GM21723 (cell line): Measurements from ENCODE around the gene SH3D19.
"Not testable (repeated sequence)": the region's sequence is repeated elsewhere in the genome, so short reads cannot be mapped to it uniquely, and the experiment has no call there.

ENCODE experiments used
- ATAC-seq: cut with Tn5 transposase; IDR thresholded peaks from one replicate; pipeline ENCODE4 v1.9.1; 2021; ENCODE audit warnings: mild to moderate bottlenecking, moderate library complexity; ENCODE audit not compliant: unreplicated experiment

The SH3D19 gene

DNA sequence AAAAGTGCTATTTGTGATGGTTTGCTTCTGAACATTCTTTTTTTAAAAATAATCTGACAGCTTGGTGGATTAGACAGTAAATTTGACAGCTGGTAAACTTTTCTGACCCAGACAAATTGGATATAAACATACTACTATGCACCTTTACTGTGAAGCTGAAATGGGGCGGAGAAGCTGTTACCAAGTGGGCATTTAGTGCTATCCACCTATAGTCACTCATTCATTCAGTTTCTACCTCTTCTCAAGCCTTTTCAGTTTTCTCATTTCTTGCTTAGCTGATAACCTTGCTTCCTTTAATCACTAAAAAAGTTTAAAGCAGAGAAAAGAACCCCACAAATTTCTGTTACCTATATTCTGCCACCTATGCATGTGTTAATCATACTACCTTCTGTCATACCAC lies 220.8 kb downstream of the SH3D19 start:
- ATAC-seq, result no peak

DNA sequence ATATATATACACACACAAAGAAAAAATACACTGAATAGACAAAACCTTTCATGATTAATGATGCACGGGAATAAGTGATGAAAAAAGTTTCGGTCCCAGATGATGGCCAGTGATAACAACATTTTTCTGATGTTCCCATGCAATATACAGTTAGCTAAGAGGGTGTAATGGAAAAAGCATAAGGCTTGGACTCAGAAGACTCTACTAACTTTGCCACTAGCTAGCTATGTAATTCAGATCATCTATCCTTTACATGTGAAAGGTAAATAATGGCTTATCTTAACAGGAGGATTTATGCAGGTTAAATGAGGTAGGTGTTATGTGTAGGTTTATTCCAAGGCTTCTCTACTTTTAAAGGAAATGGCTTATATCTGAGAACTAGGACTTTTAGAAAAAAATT lies 221.6 kb downstream of the SH3D19 start:
- no peak for ATAC-seq

DNA sequence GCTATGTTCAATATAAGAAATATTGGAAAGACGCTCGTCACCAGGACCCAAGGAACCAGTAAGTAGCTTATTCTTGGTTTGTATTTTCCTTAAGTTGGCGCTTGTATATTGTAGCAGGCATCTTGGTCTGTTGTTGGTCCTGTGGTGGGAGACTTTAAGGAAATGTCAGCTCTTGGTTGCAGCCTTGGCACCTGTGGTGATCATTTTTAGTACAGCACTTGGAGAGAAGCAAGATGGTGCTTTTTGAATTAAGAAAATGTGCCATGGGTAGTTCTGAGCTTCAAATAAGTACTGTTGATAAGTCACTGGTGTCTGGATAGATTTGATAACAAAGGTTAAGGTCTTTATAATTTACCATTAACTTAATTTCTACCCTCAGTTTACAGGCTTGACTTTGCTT lies 224.9 kb downstream of the SH3D19 start:
- no peak for ATAC-seq

DNA sequence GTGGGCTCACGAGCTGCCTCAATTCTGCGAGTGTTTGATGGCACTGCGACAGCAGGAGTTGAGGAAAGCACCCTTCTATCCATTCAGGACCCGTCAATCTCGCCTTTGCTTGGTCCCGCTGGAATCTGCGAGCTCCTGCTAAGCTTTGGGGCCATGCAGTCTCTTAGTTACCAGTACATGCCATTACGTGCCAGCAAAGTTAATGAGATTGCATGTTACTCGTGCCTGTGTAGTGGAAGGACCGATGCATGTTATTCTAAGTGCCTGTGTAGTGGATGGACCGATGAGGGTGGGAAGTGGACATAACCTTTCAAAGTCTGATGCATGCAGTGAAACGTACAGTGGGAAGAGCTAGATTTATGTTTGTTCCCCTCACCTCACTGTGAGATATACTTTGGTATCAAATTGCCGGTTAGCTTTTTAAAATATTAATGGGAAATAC lies 225.4 kb downstream of the SH3D19 start:
- ATAC-seq, result no peak

DNA sequence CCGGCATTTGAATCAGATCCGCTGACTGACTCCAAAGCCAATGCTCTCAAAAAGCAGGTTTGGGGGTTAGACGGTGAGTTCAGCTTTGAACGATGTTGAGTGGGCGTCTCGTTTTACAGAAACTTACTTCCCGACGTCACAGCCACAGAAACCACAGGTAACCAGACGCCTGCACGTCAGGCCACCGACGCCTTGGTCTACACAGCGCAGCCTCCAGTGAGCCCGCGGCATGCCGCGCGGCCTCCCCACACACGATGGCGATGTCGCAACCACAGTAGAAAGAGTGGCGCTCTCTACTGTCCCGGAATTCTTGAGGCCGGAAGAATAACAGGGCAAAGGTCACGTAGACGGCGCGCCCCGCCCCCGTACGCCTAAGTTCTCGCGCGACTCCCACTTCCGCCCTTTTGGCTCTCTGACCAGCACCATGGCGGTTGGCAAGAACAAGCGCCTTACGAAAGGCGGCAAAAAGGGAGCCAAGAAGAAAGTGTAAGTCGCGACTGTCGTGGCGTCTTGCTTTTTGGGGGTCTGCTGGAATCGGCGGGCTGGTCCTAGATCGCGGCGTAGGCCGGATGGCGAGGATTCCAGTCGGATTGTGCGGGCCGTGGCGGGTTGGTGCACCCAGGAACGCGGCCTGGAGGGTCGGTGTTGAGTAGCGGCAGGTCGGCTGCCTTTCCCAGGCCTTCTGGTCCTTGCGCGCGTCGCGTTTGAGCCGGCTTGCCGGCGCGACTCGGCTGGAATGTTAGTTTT lies 226.0 kb downstream of the SH3D19 start, which contains the start of gene RPS3A:
RPS3A (plus strand) TSS at position 400 of the 747 bp plus-strand sequence; CDS start at position 425, 25 bp downstream.
- peak; percentile 95 for ATAC-seq

DNA sequence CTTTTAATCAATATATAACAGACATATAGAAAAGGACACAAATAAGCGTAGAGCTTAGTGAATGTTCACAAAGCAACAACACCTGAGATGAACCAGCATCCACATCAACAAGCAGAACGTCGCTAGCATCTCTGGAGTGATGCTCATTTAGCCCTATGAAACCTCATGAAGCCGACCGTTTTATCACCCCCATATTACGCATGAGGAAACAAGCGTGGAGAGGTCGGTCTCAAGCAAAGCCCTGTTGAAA lies 226.5 kb downstream of the SH3D19 start:
- ATAC-seq, result no peak

DNA sequence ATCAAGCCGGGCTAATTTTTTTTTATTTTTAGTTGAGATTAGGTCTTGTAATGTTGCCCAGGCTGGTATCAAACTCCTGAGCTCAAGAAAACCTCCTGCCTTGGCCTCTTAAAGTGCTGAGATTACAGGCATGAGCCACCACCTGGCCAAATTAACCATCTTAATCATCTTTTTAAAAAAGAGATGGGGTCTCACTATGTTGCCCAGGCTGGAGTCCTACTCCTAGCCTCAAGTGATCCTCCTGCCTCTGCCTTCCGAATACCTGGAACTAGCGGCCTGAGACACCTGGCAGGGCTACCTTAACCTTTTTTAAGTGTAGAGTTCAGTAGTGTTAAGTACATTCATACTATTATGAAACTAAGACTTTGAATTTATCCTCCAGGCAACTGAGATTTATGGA lies 227.6 kb downstream of the SH3D19 start:
- ATAC-seq, result no peak

DNA sequence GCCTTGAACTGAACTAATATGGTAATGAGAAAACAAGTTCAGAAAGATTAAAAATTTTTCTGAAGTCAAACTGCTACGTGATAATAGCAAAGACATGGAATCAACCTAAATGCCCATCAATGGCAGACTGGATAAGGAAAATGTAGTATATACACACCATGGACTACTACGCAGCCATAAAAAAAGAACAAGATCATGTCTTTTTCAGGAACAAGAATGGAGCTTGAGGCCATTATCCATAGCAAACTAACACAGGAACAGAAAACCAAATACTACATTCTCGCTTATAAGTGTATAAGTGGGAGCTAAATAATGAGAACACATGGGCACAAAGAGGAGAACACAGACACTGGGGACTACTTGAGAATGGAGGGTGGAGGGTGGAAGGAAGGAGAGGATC lies 230.3 kb downstream of the SH3D19 start:
- no peak for ATAC-seq

DNA sequence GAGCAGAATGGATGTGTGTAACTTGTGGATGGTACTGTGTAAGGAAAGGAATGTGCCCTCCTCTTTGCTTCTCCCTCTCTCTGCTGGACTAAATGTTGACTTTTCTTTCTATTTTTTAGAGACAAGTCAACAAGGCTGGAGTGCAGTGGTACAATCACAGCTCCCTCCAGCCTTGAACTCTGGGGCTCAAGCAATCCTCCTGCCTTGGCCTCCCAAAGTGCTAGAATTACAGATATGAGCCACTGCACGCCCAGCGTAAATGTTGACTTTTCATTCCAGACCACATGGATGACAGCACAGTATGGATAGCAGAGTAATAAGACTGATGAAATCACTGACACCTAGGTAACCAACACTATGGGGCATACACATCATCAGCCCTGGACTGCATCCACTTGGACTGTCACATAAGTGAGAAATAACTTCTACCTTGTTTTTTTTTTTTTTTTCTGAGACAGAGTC lies 231.1 kb downstream of the SH3D19 start:
- ATAC-seq, result no peak

DNA sequence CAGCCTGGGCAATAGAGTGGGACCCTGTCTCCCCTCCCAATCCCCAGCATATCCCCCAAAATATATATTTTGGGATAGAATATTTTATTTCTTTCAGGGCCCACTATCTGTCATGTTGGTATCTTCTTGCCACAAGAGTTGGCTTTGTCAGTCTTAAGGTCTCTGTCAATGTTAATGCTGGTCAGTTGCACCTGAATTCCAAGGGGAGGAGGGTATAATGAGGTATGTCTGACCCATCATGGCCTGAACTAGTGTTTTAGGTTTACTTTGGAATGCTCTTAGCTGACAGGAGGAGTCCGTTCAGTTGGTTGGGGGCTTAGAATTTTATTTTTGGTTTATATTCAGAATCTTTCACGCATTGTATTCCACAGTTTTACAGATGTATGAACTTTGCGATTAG lies 232.2 kb downstream of the SH3D19 start:
- ATAC-seq, result no peak

DNA sequence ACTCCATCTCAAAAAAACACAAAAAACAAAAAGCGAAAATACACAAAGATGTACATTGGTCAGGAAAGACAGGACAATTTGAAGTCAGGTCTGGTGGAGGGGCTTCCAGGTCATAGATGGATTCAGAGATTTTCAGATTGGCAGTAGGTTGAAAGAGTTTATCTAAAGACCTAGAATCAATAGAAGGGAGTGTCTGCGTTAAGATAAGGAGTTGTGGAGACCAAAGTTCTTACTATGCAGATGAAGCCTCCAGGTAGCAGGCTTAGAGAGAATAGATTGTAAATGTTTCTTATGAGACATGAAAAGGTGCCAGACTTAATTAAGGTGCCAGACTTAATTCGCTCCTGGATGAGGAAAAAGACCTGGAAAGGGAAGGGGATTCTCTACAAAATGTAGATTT lies 232.9 kb downstream of the SH3D19 start:
- ATAC-seq, result no peak

DNA sequence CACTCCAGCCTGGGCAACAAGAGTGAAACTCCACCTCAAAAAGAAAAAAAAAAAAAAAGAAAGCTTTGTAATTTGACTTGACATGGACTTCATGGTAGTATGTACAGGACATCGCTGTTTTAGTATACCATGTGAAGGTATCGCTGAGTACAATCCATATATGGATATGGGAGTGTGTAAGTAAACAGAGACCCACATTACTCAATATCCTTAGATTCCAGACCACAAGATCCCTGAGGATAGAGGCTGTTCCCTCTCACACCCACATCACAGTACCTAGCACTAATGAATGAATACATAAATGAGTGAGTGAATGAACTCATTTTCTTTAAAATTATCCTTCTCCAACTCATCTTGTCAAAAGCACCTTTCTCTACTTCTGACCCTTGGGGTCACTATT lies 234.4 kb downstream of the SH3D19 start:
- ATAC-seq, result no peak

DNA sequence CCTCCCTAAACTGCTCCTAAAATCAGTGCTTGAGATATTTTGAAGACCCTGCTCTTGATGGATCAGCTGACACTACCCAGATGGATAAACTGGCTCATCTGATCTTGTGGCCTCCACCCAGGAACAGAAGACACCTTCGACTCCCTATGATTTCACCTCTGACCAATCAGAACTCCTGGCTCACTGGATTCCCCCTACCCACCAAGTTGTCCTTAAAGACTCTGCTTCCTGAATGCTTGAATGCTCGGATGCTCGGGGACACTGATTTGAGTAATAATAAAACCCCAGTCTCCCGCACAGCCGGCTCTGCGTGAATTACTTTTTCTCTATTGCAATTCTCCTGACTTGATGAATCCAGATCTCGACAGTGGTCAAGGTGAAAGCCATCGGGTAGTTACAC lies 237.9 kb downstream of the SH3D19 start:
- ATAC-seq, result no peak

DNA sequence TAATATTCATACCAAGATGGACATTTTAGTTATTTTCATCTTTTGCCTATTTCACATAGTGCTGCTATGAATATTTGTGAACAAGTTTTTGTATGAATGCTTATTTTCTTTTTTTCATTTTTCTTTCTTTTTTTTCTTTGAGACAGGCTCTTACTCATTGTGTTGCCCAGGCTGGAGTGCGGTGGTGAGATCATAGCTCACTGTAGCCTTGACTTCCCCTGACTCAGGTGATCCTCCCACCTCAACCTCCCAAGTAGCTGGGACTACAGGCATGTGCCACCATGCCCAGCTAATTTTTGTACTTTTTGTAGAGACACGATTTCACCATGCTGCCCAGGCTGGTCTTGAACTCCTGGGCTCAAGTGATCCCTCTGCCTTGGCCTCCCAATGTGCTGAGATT lies 247.4 kb downstream of the SH3D19 start:
- ATAC-seq, result not testable (repeated sequence)

DNA sequence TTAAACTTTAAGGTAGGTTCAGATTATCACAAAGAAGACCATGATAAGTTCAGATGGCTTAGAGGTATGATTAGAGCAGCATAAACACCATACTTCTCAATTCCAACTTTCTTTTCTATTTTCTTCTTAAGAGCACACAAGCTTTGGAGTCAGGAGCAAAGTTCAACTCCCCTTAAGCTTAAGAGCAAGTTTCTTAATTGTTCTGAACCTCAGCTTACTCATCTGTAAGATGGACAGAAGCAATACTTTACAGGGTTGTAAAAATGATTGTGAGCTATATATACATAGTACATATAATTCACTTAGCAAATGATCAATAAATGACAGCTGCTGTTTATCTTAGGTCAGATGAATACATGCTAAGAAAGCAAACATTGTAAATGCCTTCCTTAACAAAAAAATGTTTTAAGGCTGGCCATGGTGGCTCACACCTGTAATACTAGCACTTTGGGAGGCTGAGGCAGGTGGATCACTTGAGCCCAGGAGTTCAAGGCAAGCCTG lies 250.9 kb downstream of the SH3D19 start:
- no peak for ATAC-seq
